ENCODE results near the gene RC3H2. TPM values are rescaled to one million over a fixed set of nuclear protein-coding genes. Genes with fewer than 3 reads are reported as not detected.

Gene RC3H2
- total and polyA plus RNA-seq, 2 of the 8 experiments (the other 6 are each of a cell fraction or from before 2014, with no cell fraction given): 11.2 to 38.4 TPM

DNA sequence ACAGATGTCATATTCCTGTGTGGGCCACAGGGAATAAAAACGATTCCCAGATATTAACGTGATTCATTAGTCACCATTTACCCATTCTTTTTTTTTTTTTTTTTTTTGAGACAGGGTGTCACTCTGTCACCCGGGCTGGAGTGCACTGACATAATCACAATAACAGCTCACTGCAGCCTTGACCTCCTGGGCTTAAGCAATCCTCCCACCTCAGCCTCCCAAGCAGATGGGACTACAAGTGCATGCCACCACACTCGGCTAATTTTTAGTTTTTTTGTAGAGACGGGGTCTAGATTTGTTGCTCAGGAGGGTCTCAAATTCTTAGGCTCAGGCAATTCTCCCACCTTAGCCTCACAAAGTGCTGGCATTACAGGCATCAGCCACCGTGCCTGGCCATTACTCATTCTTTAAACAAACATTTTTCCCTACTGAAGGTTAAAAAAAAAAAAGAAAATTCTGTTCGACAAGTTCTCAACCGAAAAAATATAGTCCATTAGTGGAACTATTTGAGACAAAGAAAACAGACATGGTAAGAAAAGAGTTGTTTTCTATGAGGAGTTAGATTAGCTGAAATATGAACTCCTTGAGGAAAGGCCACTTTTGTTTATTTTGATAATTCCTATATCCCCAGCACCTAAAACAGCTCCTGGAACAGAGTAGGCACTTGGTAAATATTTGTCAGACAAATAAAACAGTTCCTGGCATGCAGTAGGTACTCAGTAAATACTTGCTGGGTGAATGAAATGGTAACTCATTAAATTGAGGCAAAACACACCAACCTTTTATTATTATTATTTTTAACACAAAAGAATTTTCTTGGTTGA, 44.6 kb downstream of the RC3H2 start (continued):
- TF ChIP-seq, protein P1, sequence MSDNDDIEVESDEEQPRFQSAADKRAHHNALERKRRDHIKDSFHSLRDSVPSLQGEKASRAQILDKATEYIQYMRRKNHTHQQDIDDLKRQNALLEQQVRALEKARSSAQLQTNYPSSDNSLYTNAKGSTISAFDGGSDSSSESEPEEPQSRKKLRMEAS (IDR thresholded peaks at IDR 0.05): no peak
- no peak for TF ChIP-seq JUND (IDR thresholded peaks at IDR 0.05; ENCODE audit: low read length)
- TF ChIP-seq SIX5 (IDR thresholded peaks at IDR 0.05; ENCODE audit: low read depth, low read length): no peak
- TF ChIP-seq ZNF274 (IDR thresholded peaks at IDR 0.05; ENCODE audit: borderline replicate concordance, extremely low read depth, low read length): no peak
- TF ChIP-seq TBP (IDR thresholded peaks at IDR 0.05; ENCODE audit: low read depth, low read length): no peak
- TF ChIP-seq MAFK (IDR thresholded peaks at IDR 0.05; ENCODE audit: low read depth, low read length): no peak
